Ovary (tissue), 3 donors: ENCODE measurements around the gene CSF2.

ENCODE experiments used
- POLR2A ChIP-seq: fragments of 450-650 bp; IDR thresholded peaks from one replicate; pipeline ENCODE4 v1.6.1; 2017; ENCODE audit warnings: antibody characterized with exemption, mild to moderate bottlenecking, moderate library complexity
- TF ChIP-seq, protein P1 (sequence below), 3 donors: fragments of 450-650 bp in 2 of 3; fragments of 200-600 bp in 1 of 3; IDR thresholded peaks; one replicate each; pipeline versions ENCODE4 v1.5.1 to v1.8.0; 2016 to 2022; ENCODE audit warnings: antibody characterized with exemption in 3 of 3, mild to moderate bottlenecking in 1 of 3
- donor health status: DM: no; HTN: no; CAD: no.

DNA sequence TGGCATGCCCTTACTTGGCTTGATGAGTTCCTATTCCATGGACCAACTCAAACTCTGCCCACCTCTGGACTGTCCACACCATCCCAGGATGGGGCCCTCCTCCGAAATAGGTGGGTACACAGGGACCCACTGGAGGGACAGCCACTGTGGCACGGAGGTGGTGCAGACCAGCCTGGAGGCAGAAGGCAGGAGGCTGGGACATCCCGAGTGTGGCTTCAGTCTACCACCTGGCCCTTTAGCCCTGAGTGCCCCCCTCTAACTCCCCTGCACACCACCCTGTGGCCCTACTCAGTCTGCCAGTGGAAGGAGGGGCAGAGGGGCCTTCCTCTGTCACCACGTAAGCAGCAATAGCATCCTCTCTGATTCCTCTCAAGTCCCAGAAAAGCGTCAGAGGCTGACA lies 9.4 kb upstream of the CSF2 start:
- TF ChIP-seq, protein P1, sequence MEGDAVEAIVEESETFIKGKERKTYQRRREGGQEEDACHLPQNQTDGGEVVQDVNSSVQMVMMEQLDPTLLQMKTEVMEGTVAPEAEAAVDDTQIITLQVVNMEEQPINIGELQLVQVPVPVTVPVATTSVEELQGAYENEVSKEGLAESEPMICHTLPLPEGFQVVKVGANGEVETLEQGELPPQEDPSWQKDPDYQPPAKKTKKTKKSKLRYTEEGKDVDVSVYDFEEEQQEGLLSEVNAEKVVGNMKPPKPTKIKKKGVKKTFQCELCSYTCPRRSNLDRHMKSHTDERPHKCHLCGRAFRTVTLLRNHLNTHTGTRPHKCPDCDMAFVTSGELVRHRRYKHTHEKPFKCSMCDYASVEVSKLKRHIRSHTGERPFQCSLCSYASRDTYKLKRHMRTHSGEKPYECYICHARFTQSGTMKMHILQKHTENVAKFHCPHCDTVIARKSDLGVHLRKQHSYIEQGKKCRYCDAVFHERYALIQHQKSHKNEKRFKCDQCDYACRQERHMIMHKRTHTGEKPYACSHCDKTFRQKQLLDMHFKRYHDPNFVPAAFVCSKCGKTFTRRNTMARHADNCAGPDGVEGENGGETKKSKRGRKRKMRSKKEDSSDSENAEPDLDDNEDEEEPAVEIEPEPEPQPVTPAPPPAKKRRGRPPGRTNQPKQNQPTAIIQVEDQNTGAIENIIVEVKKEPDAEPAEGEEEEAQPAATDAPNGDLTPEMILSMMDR (IDR thresholded peaks at IDR 0.05): no peak
- TF ChIP-seq POLR2A: no peak
